Hematopoietic multipotent progenitor cell treated with erythropoietin and hydrocortisone succinate and interleukin-3 and kit ligand, for 6 days (in vitro differentiated cells): ENCODE measurements around the gene IDI1.
"Not testable (repeated sequence)": the region's sequence is repeated elsewhere in the genome, so short reads cannot be mapped to it uniquely, and the experiment has no call there.

Source experiments
- DNase-seq: peaks from one replicate; pipeline ENCODE4 v3.0.0-alpha.2; 2015

The IDI1 gene

DNA sequence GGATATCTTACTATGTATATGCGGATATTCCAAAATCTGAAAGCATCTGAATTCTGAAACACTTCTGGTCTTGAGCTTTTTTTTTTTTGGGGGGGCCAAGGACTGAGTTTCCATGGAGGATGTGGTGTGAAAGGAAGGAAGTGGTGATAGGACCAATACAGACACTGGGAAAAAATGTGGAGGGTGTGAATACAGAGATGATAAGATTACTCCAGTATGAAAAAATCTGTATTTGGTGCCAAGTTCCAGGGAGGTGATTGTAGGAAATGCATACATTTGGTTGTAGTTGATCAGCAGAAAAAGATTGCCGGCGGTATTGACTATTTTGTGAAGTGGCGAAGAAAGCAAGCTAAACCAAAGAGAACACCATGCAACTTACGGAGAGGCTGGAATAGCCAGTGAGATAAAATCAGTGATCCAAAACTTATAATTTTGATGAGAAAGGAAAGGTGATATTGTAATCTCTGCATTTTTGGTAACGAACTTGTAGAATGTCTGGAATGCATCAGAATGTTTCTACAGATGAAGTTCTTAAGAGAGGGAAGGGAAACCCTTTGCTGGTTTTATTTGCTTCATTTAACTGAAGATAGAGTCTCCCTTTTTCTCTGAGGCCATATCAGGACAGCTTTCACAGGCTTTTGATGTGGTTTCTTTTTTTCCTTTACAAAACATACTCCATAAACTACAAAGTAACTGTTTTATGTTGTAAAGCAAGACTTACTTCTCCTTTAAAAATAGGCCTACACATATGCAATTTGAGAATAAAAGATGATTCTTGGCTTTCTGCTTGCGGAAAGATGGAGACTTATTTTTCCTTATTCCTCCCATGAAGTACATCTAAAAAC lies 13.2 kb upstream of the IDI1 start:
- no peak for DNase-seq

- DNase-seq = no peak
Observed at GRCh38 chr10:1059902-1060301, 11.0 kb upstream of the IDI1 start.

DNA sequence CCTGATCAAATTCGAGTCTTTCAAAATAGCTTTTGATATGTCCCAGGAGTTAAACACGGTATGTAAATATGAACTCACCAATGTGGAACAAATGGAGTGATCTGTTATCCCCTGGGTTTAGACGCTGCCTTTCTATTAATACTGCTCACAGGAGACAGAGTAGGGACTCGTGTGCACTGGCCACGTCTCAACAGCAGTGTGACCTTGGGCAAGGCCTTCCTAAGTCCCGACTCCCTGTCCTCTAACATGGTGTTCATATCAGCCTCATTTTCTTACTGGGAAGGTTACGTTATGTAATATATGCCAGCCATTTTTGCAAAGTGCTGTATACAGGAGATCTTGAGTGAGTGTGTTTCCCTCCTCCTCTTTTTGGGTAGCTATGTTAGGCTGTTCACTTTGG lies 9.1 kb upstream of the IDI1 start:
- no peak for DNase-seq

- DNase-seq = peak; percentile 78
Observed at GRCh38 chr10:1057106-1057657, 8.3 kb upstream of the IDI1 start.

GRCh38 chr10:1056326-1057105 lies 7.6 kb upstream of the IDI1 start, which contains the start of gene WDR37:
Gene WDR37 (plus strand): TSS chr10:1056385. CDS start chr10:1072156, 15,771 bp downstream.
- peak; percentile 90 for DNase-seq

GRCh38 chr10:1054684-1055083 lies 5.8 kb upstream of the IDI1 start:
- DNase-seq = no peak

- no peak for DNase-seq
Observed at GRCh38 chr10:1050554-1050953, 1.6 kb upstream of the IDI1 start.

DNA sequence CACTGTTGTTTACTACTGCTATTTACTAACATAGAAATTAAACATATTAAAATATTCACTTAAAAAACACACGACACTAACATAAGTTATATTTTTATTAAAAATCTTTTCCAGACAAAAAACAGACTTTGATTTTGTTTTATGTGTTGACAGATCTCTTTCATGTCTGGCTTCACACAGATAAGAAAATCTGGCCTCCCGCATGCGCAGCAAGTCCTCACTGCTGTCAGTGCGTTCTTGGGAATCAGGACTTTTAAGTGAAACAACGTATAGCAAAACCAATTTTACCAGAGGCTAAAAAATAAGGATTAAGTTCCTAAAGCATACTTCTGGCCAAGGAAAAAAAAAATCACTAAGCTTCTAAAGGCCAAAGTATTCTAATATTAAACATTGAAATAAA lies 1.2 kb upstream of the IDI1 start:
- peak; percentile 81 for DNase-seq

- no peak for DNase-seq
Observed at GRCh38 chr10:1049425-1049958, 573 bp upstream of the IDI1 start.

- no peak for DNase-seq
Observed at GRCh38 chr10:1048349-1048731, 579 bp downstream of the IDI1 start.

- DNase-seq = peak; percentile 67
Observed at GRCh38 chr10:1047937-1048336, 982 bp downstream of the IDI1 start.

- no peak for DNase-seq
Observed at GRCh38 chr10:1045415-1045814, 3.5 kb downstream of the IDI1 start.

GRCh38 chr10:1044964-1045363 lies 4.0 kb downstream of the IDI1 start:
- DNase-seq = no peak

DNA sequence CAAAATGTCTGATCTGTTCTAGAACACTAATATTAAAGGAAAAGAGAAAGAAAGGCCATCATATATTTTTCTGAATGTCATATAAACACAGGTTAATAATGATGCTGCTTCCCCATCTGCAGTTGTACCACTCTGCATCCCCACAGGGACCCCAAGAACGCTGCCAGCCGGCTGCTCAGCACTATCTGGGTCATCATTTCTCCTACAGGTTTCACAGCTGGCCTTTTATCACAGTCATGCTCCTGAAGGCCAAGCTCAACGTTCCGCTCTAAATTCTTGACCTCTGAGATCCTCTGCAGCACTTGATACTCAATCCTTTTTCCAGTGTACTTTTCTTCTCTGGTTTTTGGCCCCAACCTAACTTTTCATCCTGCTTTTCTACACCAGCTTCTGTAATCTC lies 4.8 kb downstream of the IDI1 start:
- DNase-seq = no peak

DNA sequence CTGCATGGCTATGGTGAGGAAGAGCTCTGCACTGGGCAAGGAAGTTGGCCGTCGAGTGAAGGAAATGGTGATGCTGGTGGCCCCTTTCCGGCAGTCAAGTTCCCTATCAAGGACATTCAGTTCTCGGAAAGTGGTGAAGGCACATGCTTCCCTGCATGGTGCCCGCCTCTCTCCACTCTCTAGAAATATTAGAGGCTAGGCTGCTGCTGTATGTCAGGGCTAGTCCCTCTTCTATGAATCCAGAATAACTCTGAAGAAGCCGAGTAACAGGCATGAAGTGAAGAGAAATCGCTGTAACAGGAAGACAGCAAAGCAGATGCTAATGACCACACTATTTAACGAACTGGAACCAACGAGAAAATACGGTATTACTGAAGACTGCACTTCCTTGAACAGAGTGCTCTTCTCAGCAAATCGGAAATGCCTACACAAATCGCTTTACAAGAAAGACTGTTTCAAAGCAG lies 5.4 kb downstream of the IDI1 start:
- DNase-seq = peak; percentile 70

DNA sequence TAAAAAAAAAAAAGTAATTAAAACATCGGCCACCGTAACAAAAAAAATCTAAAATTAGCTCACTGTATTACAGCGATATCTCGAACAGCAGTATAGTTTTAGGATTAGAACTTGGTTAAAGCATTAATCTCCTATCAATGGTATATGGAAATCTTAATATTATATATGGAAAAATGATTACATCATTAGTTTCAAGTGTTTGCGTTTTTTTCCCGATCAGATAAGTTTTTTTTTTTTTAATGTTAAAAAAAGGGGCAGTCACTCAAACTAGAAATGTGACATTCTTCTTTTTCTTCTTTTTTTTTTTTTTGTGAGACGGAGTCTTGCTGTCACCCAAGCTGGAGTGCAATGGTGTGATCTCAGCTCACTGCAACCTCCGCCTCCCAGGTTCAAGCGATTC lies 7.4 kb downstream of the IDI1 start:
- DNase-seq = no peak

GRCh38 chr10:1040133-1040532 lies 8.8 kb downstream of the IDI1 start:
- no peak for DNase-seq

DNA sequence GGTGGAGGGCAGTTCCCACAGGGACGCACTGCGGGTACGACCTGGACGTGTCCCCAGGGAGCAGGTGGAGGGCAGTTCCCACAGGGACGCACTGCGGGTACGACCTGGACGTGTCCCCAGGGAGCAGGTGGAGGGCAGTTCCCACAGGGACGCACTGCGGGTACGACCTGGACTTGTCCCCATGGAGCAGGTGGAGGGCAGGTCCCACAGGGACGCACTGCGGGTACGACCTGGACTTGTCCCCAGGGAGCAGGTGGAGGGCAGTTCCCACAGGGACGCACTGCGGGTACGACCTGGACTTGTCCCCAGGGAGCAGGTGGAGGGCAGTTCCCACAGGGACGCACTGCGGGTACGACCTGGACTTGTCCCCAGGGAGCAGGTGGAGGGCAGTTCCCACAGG lies 10.2 kb downstream of the IDI1 start:
- not testable (repeated sequence) for DNase-seq

DNA sequence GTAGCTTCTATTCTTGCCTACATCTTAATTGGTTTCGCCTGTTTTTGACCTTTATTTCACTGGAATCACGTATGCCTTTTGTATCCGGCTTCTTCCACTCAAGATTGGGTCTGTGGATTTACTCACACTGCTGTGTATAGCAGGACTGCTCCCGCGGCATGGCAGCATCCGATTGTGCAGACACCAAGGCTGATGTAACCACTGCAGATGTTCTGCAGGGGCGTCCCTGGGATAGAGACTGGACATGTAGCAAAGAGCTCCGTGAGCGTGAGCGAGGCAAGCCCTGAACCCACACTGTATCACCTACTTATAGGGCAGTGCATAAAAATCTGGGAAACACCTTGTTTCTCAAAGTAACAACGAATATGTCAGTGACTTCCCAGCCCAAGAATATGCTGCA lies 11.8 kb downstream of the IDI1 start:
- no peak for DNase-seq

DNA sequence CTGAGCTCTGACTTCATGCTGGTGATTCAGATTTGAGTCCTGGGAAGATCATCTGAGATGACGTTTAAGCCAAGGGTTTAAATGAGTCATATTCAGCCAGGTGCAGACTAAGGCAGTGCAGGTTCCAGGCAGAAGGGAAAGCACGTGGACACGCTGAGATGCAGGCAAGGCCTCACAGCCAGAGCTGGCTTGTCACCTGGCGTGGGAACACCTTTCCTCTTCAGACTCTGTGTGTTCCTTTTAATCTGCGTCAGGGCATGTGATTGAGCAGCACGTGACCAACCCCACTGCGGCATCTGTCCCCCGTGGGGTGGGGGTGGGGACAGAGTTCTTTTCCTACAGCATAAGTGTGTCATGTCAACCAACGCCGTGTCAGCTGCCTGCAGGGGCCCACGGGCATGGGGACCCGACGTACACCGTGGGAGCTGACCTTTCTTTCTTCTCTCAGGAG lies 12.6 kb downstream of the IDI1 start:
- DNase-seq = no peak

DNA sequence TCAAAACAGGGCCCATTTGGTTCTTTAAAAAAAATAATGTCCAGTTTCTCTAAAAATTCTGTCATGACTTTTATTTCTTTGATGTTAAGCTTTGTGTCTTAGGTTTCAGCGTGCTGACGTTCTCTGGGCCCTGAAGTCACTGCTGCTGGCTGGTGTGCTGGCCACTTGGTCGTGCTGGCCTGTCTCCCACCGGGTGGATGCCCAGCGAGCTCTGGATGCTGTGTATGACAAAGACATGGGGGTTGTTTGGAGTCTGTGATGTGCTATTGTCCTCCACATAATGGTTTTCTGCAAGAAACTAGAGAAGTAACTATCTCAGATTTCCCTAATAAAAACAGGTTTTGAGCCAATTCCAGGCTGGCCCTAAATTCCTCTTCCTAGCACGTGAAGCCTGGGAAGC lies 13.7 kb downstream of the IDI1 start:
- no peak for DNase-seq

DNA sequence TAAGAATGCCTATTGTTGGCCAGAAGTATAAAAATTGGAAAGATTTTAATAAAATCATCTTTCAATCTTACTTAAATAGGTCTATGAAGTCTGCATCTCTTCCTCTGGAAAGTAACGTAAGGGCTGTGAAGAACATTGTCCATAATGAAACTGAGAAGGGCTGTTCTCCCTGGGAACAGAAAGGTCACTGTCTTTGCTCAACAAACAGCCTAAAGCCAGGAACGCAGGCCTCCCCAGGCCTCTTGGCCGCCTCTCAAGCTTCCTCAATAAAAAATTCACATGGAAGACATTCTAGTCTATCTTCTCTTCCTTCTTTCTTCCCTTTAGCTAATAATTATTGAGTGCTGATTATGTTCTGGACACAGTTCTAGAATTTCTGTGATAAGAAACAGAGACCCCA lies 14.2 kb downstream of the IDI1 start:
- no peak for DNase-seq

- no peak for DNase-seq
Observed at GRCh38 chr10:1033601-1034000, 15.3 kb downstream of the IDI1 start.
